GM12878 (cell line): ENCODE results near the gene PTMA. TPM values are rescaled to one million over a fixed set of nuclear protein-coding genes. Genes with fewer than 3 reads are reported as not detected.

Experiments
- ATAC-seq: fragments of 200-7000 bp; cut with Tn5 transposase; 3 replicates; pipeline ENCODE4 v1.9.1; 2020; ENCODE audit warnings: mild to moderate bottlenecking, moderate library complexity
- BruUV-seq: library from RNA; stranded (reverse); fragments of 400-500 nt; replicated peaks from 2 replicates; lab custom pipeline; 2021; lab: Mats Ljungman, UMichigan
- CTCF ChIA-PET: fragments of 300-600 bp; sonication (Branson Sonifier 250); formaldehyde crosslinking; extraction: SDS; loops from one replicate; lab custom pipeline; 2021; ENCODE audit warnings: inconsistent platforms; lab: Yijun Ruan, JAX
- POLR2A ChIA-PET: fragments of 350-600 bp; formaldehyde crosslinking; extraction: SDS; loops from one replicate; lab custom pipeline; 2021; ENCODE audit warnings: inconsistent platforms; lab: Charles Lee
- RAD21 ChIA-PET: fragments of 300-600 bp; sonication (Branson Sonifier 250); formaldehyde crosslinking; loops from one replicate; lab custom pipeline; 2023; ENCODE audit warnings: antibody characterized with exemption; ENCODE audit not compliant: unreplicated experiment; lab: Charles Lee
- SMC1A ChIA-PET: fragments of 300-600 bp; sonication (Branson Sonifier 250); formaldehyde crosslinking; loops from one replicate; lab custom pipeline; 2023; ENCODE audit not compliant: unreplicated experiment, uncharacterized antibody; lab: Charles Lee
- DNase-seq: peaks from one replicate; pipeline ENCODE4 v3.0.0-alpha.2; 2011; ENCODE audit warnings: low read depth, low spot score
- FAIRE-seq: peaks from 3 replicates; lab custom pipeline; 2011; peaks lifted over from hg19 to GRCh38; lab: Jason Lieb, UNC
- H2AFZ ChIP-seq: 2 replicates; pipeline ENCODE4 v1.6.0; 2011; ENCODE audit warnings: low read depth, low read length, control low read depth; ENCODE audit not compliant: control insufficient read depth
- H3K27ac ChIP-seq: 2 replicates; pipeline ENCODE4 v1.5.1; 2011; ENCODE audit warnings: control low read depth; ENCODE audit not compliant: control insufficient read depth, insufficient read depth
- H3K27me3 ChIP-seq, 2 experiments: replicated peaks in 1 of 2; 2 replicates each; pipeline versions ENCODE4 v1.6.0 to v1.6.1; 2011; ENCODE audit warnings: low read length in 1 of 2; ENCODE audit not compliant: control insufficient read depth in 2 of 2, insufficient read depth in 2 of 2
- H3K36me3 ChIP-seq, 2 experiments: 2 replicates each; pipeline ENCODE4 v1.5.1; 2011; ENCODE audit warnings: low read length in 1 of 2; ENCODE audit not compliant: control insufficient read depth in 2 of 2, insufficient read depth in 2 of 2
- H3K4me1 ChIP-seq: 2 replicates; pipeline ENCODE4 v1.6.1; 2011; ENCODE audit warnings: mild to moderate bottlenecking, low read length, moderate library complexity, mixed read lengths; ENCODE audit not compliant: control insufficient read depth, insufficient read depth
- H3K4me2 ChIP-seq: 2 replicates; pipeline ENCODE4 v1.6.0; 2011; ENCODE audit warnings: control low read depth; ENCODE audit not compliant: control insufficient read depth, insufficient read depth
- H3K4me3 ChIP-seq: fragments of 200-600 bp; sonication (generic); 2 replicates; pipeline ENCODE4 v1.5.1; 2016
- H3K79me2 ChIP-seq: 2 replicates; pipeline ENCODE4 v1.6.0; 2011; ENCODE audit warnings: low read length; ENCODE audit not compliant: control insufficient read depth, insufficient read depth
- H3K9ac ChIP-seq: 2 replicates; pipeline ENCODE4 v1.8.0; 2011; ENCODE audit warnings: low read length, control low read depth, mixed read lengths; ENCODE audit not compliant: control insufficient read depth, insufficient read depth
- H3K9me3 ChIP-seq: replicated peaks from 3 replicates; pipeline ENCODE4 v1.5.1; 2011; ENCODE audit warnings: mild to moderate bottlenecking, low read length; ENCODE audit not compliant: control insufficient read depth, insufficient read depth
- H4K20me1 ChIP-seq: 2 replicates; pipeline ENCODE4 v1.6.0; 2011; ENCODE audit not compliant: control insufficient read depth, insufficient read depth
- BACH1 ChIP-seq: fragments of 450-650 bp; IDR thresholded peaks from 2 replicates; pipeline ENCODE4 v1.6.1; 2017; ENCODE audit warnings: mild to moderate bottlenecking, borderline replicate concordance
- CEBPB ChIP-seq, 2 experiments: fragments of 150-350 bp in 1 of 2; IDR thresholded peaks; 2 replicates each; pipeline ENCODE4 v1.6.1; 2012 to 2014; ENCODE audit warnings: low read depth in 2 of 2, low read length in 2 of 2, borderline replicate concordance in 1 of 2, inconsistent platforms in 1 of 2
- CHD2 ChIP-seq: IDR thresholded peaks from 2 replicates; pipeline ENCODE4 v1.6.1; 2011; ENCODE audit warnings: low read depth, low read length, improper control_type of control experiment, borderline replicate concordance
- EED ChIP-seq: sonication (generic); IDR thresholded peaks from 2 replicates; pipeline ENCODE4 v1.6.1; 2016; ENCODE audit warnings: antibody characterized with exemption, low read depth
- FOXK2 ChIP-seq: fragments of 450-650 bp; IDR thresholded peaks from 2 replicates; pipeline ENCODE4 v1.6.1; 2017; ENCODE audit warnings: mild to moderate bottlenecking, moderate library complexity
- PAX5 ChIP-seq: IDR thresholded peaks from 2 replicates; pipeline ENCODE4 v1.6.1; 2011; ENCODE audit warnings: low read depth, low read length, borderline replicate concordance
- ZBED1 ChIP-seq: IDR thresholded peaks from 2 replicates; pipeline ENCODE4 v1.6.1; 2016; ENCODE audit warnings: borderline replicate concordance
- ZNF24 ChIP-seq: fragments of 450-650 bp; IDR thresholded peaks from 2 replicates; pipeline ENCODE4 v1.6.1; 2017; ENCODE audit warnings: antibody characterized with exemption, mild to moderate bottlenecking
- WGBS: methylation state at CpG from one replicate; pipeline ENCODE4 v1.1.6; 2016; ENCODE audit warnings: low lambda C conversion rate; ENCODE audit not compliant: insufficient replicate concordance, insufficient coverage; ENCODE audit errors: missing lambda C conversion rate; 5-methylcytosine and 5-hydroxymethylcytosine counted together
- in situ Hi-C: fragments of 300-500 bp; cut with MboI; formaldehyde crosslinking; loops from 9 replicates; pipeline ENCODE4 v1.14.3; 2018; ENCODE audit warnings: mixed read lengths
- intact Hi-C: fragments of 100-400 bp; cut with micrococcal nuclease; formaldehyde crosslinking; loops from one replicate; pipeline ENCODE4 v1.14.2; 2022; ENCODE audit not compliant: unreplicated experiment
- polyA plus RNA-seq, 11 experiments: library from polyadenylated mRNA; depleted of rRNA in 4 of 11; unstranded in 6 of 11; stranded (reverse) in 5 of 11; fragments of >200 nt; fragmentation: Nextera tagmentation in 4 of 11; fragmentation: Illumina TruSeq in 1 of 11; extraction: Ambion mirVana in 4 of 11; extraction: Trizol in 1 of 11; gene quantifications; 1 replicate in 1 of 11; 2 replicates in 10 of 11; pipeline versions ENCODE4 v1.2.1 to v1.2.3, GENCODE V29; 2011 to 2016; ENCODE audit warnings: inconsistent platforms in 2 of 11, missing spikeins in 2 of 11, low read depth in 1 of 11
- total RNA-seq, 4 experiments: library from RNA; depleted of rRNA in 3 of 4; stranded (reverse); fragments of >200 nt in 3 of 4; fragmentation: Illumina TruSeq in 1 of 4; extraction: Trizol in 1 of 4; gene quantifications; 2 replicates each; pipeline versions ENCODE4 v1.2.1 to v1.2.3, GENCODE V29; 2013 to 2021
- TF ChIP-seq, protein P1 (sequence below): fragments of 450-650 bp; IDR thresholded peaks from 2 replicates; pipeline ENCODE4 v1.6.1; 2018; ENCODE audit warnings: borderline replicate concordance, mild to moderate bottlenecking; ENCODE audit not compliant: partially characterized antibody
- TF ChIP-seq, protein P2 (sequence below): IDR thresholded peaks from 2 replicates; pipeline ENCODE4 v1.6.1; 2011; ENCODE audit warnings: borderline replicate concordance, low read depth, mild to moderate bottlenecking, moderate library complexity, low read length; ENCODE audit not compliant: insufficient read depth, poor library complexity, severe bottlenecking
- TF ChIP-seq, protein P3 (sequence below): IDR thresholded peaks from 2 replicates; pipeline ENCODE4 v1.6.1; 2012; ENCODE audit warnings: low read depth, low read length, improper control_type of control experiment

PTMA gene
- total and polyA plus RNA-seq, 10 of the 15 experiments (the other 5 are each of a cell fraction or from before 2014, with no cell fraction given): 1,144 to 5,018 (median 3,464) TPM

DNA sequence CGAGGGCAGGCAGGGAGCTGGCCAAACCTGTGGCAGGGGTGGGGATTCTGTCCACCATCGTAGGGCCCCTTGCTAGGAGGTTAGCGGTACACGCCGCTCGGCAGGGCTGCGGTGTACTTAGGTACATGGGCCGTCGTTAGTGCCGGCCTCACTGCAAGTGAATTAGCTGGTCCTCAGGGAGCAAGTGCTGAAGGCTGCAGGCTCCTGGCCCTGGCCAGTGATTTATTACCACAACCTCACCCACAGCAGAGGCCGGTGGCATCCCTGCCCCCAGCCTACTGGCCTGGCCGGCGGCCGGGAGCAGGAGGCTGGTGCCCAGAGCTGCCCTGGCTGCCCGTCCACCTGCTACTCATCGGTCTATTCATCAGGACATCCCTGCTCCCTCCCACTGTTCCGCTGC, 19.6 kb upstream of the PTMA start (continued):
- TF ChIP-seq, protein P1, sequence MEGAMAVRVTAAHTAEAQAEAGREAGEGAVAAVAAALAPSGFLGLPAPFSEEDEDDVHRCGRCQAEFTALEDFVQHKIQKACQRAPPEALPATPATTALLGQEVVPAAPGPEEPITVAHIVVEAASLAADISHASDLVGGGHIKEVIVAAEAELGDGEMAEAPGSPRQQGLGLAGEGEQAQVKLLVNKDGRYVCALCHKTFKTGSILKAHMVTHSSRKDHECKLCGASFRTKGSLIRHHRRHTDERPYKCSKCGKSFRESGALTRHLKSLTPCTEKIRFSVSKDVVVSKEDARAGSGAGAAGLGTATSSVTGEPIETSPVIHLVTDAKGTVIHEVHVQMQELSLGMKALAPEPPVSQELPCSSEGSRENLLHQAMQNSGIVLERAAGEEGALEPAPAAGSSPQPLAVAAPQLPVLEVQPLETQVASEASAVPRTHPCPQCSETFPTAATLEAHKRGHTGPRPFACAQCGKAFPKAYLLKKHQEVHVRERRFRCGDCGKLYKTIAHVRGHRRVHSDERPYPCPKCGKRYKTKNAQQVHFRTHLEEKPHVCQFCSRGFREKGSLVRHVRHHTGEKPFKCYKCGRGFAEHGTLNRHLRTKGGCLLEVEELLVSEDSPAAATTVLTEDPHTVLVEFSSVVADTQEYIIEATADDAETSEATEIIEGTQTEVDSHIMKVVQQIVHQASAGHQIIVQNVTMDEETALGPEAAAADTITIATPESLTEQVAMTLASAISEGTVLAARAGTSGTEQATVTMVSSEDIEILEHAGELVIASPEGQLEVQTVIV: no peak

DNA sequence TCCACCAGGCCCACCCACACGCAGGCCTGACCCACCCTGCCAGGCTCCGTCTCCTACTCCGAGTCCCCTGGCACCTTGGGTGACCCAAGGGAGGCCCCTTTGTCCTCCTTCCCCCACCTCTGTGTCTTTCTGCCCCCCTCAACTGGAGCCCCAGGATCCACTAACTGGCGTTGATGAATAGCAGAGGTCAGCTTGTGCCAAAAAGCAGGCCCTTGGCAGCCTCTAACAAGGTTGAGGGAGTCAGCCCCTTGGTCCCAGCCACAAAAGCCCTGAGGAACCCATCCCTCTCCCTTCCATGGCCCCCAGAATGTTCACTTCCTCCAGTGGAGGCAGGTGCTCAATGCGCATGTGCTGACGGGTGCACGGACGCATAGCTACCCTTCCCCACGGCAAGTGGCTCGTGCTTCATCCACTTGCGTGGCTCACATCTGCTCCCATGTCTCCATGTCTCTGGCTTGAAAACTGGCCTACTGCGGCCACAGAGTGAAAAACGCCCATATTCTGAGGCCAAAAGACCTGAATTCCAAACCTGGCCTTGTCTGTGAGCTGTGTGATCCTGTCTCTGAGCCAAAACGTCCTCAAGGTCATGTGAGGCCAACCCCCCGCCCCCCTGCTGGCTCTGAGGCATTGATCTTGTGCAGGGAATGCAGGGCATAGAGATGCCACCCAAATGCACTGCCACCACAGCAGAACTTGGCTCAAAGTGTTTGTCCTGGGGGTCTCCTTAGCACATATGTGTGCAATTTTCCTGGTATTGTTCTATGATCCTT, 19.0 kb upstream of the PTMA start:
- Histone ChIP-seq H3K27ac (no peak overlapping the region), H3K4me1 (peaks cover 4% of the 10 kb centered on the region), H3K79me2 (no peaks in the 10 kb centered on the region), H3K4me2 (no peak overlapping the region), H3K27me3 (no peaks in the 10 kb centered on the region), H4K20me1 (no peaks in the 10 kb centered on the region), H3K9me3 (no peaks in the 10 kb centered on the region), H3K36me3 (no peaks in the 10 kb centered on the region), H3K4me3 (no peak overlapping the region), H3K9ac (no peak overlapping the region), H2AFZ (no peak overlapping the region)
- POLR2A ChIA-PET: interaction anchor here (1.4 kb wide), 1 partner anchor 17 kb away, joined by 4 read pairs; no protein-coding TSS in a partner anchor
- FAIRE-seq: no peak
- DNase-seq: no peak
- WGBS: 77% methylated on average over 15 of the region's 15 CpGs
- TF ChIP-seq PAX5 (no peak), ZNF24 (no peak), ZBED1 (no peak), EED (no peak), CHD2 (no peak), CEBPB (IDR thresholded peaks at IDR 0.05; ENCODE audit: borderline replicate concordance in 1 of 2, low read depth in 2 of 2, low read length in 2 of 2) (no peak), FOXK2 (no peak), BACH1 (no peak)
- TF ChIP-seq, protein P2, sequence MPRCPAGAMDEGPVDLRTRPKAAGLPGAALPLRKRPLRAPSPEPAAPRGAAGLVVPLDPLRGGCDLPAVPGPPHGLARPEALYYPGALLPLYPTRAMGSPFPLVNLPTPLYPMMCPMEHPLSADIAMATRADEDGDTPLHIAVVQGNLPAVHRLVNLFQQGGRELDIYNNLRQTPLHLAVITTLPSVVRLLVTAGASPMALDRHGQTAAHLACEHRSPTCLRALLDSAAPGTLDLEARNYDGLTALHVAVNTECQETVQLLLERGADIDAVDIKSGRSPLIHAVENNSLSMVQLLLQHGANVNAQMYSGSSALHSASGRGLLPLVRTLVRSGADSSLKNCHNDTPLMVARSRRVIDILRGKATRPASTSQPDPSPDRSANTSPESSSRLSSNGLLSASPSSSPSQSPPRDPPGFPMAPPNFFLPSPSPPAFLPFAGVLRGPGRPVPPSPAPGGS: no peak
- TF ChIP-seq, protein P3, sequence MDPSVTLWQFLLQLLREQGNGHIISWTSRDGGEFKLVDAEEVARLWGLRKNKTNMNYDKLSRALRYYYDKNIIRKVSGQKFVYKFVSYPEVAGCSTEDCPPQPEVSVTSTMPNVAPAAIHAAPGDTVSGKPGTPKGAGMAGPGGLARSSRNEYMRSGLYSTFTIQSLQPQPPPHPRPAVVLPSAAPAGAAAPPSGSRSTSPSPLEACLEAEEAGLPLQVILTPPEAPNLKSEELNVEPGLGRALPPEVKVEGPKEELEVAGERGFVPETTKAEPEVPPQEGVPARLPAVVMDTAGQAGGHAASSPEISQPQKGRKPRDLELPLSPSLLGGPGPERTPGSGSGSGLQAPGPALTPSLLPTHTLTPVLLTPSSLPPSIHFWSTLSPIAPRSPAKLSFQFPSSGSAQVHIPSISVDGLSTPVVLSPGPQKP: no peak
- SMC1A ChIA-PET: interaction anchor here (0.6 to 0.8 kb wide), 2 partner anchors 32 to 36 kb away, joined by 3 read pairs; no protein-coding TSS in a partner anchor
- BruUV-seq: no TSS peak
- no peak for ATAC-seq
- CTCF ChIA-PET: interaction anchor here (1.4 to 22.2 kb wide), 4 partner anchors 12 to 27 kb away, joined by 8 to 811 read pairs (median 24); no protein-coding TSS in a partner anchor
- intact Hi-C loops: no loop called here
- RAD21 ChIA-PET: interaction anchor here (24.6 kb wide), 1 partner anchor 27 kb away, joined by 463 read pairs; no protein-coding TSS in a partner anchor
- in situ Hi-C loops: no loop called here
